ENCODE measurements around the gene CMTM3. TPM values are rescaled to one million over a fixed set of nuclear protein-coding genes. Genes with fewer than 3 reads are reported as not detected.

Gene CMTM3
- total RNA-seq (100 to 1,000 TPM in 1 of 5 experiments, 10 to 100 TPM in 4; 52.0 to 138 (median 61.4) TPM), polyA plus RNA-seq (10 to 100 TPM; 72.5 to 89.8 TPM), total RNA-seq (48.1 reads per million, percentile 70 among the genes with 10 or more reads in this experiment)

GRCh38 chr16:66604376-66605176 is at the start of gene CMTM3:
CMTM3 (plus strand) TSS chr16:66604704; CDS start chr16:66604806, 102 bp downstream.
- Mint-ChIP-seq H3K4me1 (peaks cover 31 to 58% (median 55%) of the 10 kb centered on the region in 7 donors), H3K36me3 (peaks cover 0 to 24% (median 5%) of the 10 kb centered on the region in 5 donors), H3K27ac (peak within 1 kb of the TSS; percentile 89 to 98 (median 94)), H3K4me3 (peak within 1 kb of the TSS; percentile 80 to 99 (median 96)), H3K27me3 (peaks cover 0 to 3% (median 0%) of the 10 kb centered on the region in 5 donors), H3K9me3 (peaks cover 0 to 14% (median 4%) of the 10 kb centered on the region in 11 donors)
- intact Hi-C loops (cut with micrococcal nuclease), result loop anchor here (1.0 to 5.0 kb wide), 13 partner anchors 14 to 276 kb away; partner anchors contain the start of genes CKLF (in 2 of the 2), CMTM4 (in 1 of the 2), DYNC1LI2 (in 1 of the 2) and PDP2 (in 1 of the 2)
- peaks cover 30 to 36% of the 10 kb centered on the region in 2 donors for H3K4me1 ChIP-seq (ENCODE audit: control insufficient read depth in 2 of 2, insufficient read depth in 2 of 2, low read length in 2 of 2)
- DNase-seq (peak; percentile 57 to 84 (median 75)), ATAC-seq (peak; percentile 77)
- H3K4me3 ChIP-seq (ENCODE audit: low read length), result peak within 1 kb of the TSS; percentile 87
- peaks cover 0 to 12% (median 0%) of the 10 kb centered on the region in 3 experiments for H3K9me3 ChIP-seq (ENCODE audit: control insufficient read depth in 2 of 3, low read length in 3 of 3)
- peak within 1 kb of the TSS; percentile 74 for H3K27ac ChIP-seq (ENCODE audit: low read depth, low read length)
- H3K27me3 ChIP-seq (ENCODE audit: control insufficient read depth in 2 of 2, insufficient read depth in 2 of 2, low read length in 2 of 2), result no peaks in the 10 kb centered on the region
- peaks cover 0 to 13% (median 0%) of the 10 kb centered on the region in 3 experiments for H3K36me3 ChIP-seq (ENCODE audit: control insufficient read depth in 2 of 3, insufficient read depth in 3 of 3, low read length in 3 of 3)
- ChIA-PET CTCF (interaction anchor here (0.6 to 2.3 kb wide), 11 partner anchors 10 to 200 kb away, joined by 3 to 11 read pairs (median 4); partner anchors contain the start of gene CKLF), POLR2A (interaction anchor here (0.6 to 3.2 kb wide), 16 partner anchors 15 to 226 kb away, joined by 3 to 28 read pairs (median 5); partner anchors contain the start of genes CKLF, DYNC1LI2 and NAE1)

GRCh38 chr16:66560107-66560506 is 44.4 kb upstream of the CMTM3 start:
- DNase-seq, result no peak
- no peaks in the 10 kb centered on the region for H3K27me3 ChIP-seq (ENCODE audit: control insufficient read depth in 2 of 2, insufficient read depth in 2 of 2, low read length in 2 of 2)
- H3K4me1 Mint-ChIP-seq, result peaks cover 46 to 82% (median 61%) of the 10 kb centered on the region in 7 donors
- H3K4me3 ChIP-seq (ENCODE audit: low read length), result no peak overlapping the region
- H3K4me1 ChIP-seq (ENCODE audit: control insufficient read depth in 2 of 2, insufficient read depth in 2 of 2, low read length in 2 of 2), result peaks cover 24 to 62% of the 10 kb centered on the region in 2 donors
- peaks cover 0 to 27% (median 4%) of the 10 kb centered on the region in 3 experiments for H3K36me3 ChIP-seq (ENCODE audit: control insufficient read depth in 2 of 3, insufficient read depth in 3 of 3, low read length in 3 of 3)
- intact Hi-C loops (cut with micrococcal nuclease), result loop anchor here (1.0 to 5.0 kb wide), 3 partner anchors 12 to 192 kb away; partner anchors contain the start of gene DYNC1LI2 (in 1 of the 2)
- no peaks in the 10 kb centered on the region for H3K9me3 Mint-ChIP-seq
- ATAC-seq, result no peak
- peaks cover 0 to 47% (median 4%) of the 10 kb centered on the region in 5 donors for H3K36me3 Mint-ChIP-seq
- H3K9me3 ChIP-seq (ENCODE audit: control insufficient read depth in 2 of 3, low read length in 3 of 3), result no peaks in the 10 kb centered on the region
- H3K4me3 Mint-ChIP-seq, result peak overlapping the region in 2 of 10 donors; percentile 7 to 49
- ChIA-PET CTCF (interaction anchor here (0.6 to 1.8 kb wide), 9 partner anchors 12 to 153 kb away, joined by 3 to 5 read pairs (median 4); no protein-coding TSS in a partner anchor), POLR2A (interaction anchor here (0.7 to 0.8 kb wide), 3 partner anchors 9 to 35 kb away, joined by 3 to 4 read pairs (median 3); no protein-coding TSS in a partner anchor)
- H3K27ac Mint-ChIP-seq, result peak overlapping the region; percentile 29 to 90 (median 58)
- H3K27ac ChIP-seq (ENCODE audit: low read depth, low read length), result no peak overlapping the region
- no peaks in the 10 kb centered on the region for H3K27me3 Mint-ChIP-seq

GRCh38 chr16:66561381-66562080 is 43.0 kb upstream of the CMTM3 start:
- peaks cover 22 to 53% of the 10 kb centered on the region in 2 donors for H3K4me1 ChIP-seq (ENCODE audit: control insufficient read depth in 2 of 2, insufficient read depth in 2 of 2, low read length in 2 of 2)
- peaks cover 4 to 47% (median 11%) of the 10 kb centered on the region in 5 donors for H3K36me3 Mint-ChIP-seq

GRCh38 chr16:66562409-66562808 is 42.1 kb upstream of the CMTM3 start:
- H3K27me3 ChIP-seq (ENCODE audit: control insufficient read depth in 2 of 2, insufficient read depth in 2 of 2, low read length in 2 of 2), result no peaks in the 10 kb centered on the region
- ATAC-seq, result peak; percentile 60
- H3K27ac ChIP-seq (ENCODE audit: low read depth, low read length), result no peak overlapping the region
- H3K9me3 ChIP-seq (ENCODE audit: control insufficient read depth in 2 of 3, low read length in 3 of 3), result no peaks in the 10 kb centered on the region
- ChIA-PET POLR2A (interaction anchor here (1.1 to 3.6 kb wide), 3 partner anchors 10 to 46 kb away, joined by 3 to 28 read pairs (median 18); partner anchors contain the start of genes CKLF and CMTM3), CTCF (interaction anchor here (0.5 to 4.2 kb wide), 21 partner anchors 8 to 313 kb away, joined by 3 to 26 read pairs (median 5); partner anchors contain the start of genes CKLF, CMTM3 and TK2)
- Mint-ChIP-seq H3K9me3 (peaks cover 0 to 4% (median 0%) of the 10 kb centered on the region in 11 donors), H3K4me3 (no peak overlapping the region), H3K27ac (peak overlapping the region in 5 of 9 donors; percentile 14 to 71 (median 26)), H3K4me1 (peaks cover 31 to 67% (median 41%) of the 10 kb centered on the region in 7 donors), H3K36me3 (peaks cover 1 to 55% (median 14%) of the 10 kb centered on the region in 5 donors), H3K27me3 (no peaks in the 10 kb centered on the region)
- peaks cover 22 to 46% of the 10 kb centered on the region in 2 donors for H3K4me1 ChIP-seq (ENCODE audit: control insufficient read depth in 2 of 2, insufficient read depth in 2 of 2, low read length in 2 of 2)
- intact Hi-C loops (cut with micrococcal nuclease), result loop anchor here (1.0 to 5.0 kb wide), 8 partner anchors 14 to 306 kb away; partner anchors contain the start of genes CMTM3 (in 2 of the 2) and DYNC1LI2 (in 1 of the 2)
- H3K36me3 ChIP-seq (ENCODE audit: control insufficient read depth in 2 of 3, insufficient read depth in 3 of 3, low read length in 3 of 3), result peaks cover 4 to 45% (median 6%) of the 10 kb centered on the region in 3 experiments
- H3K4me3 ChIP-seq (ENCODE audit: low read length), result no peak overlapping the region
- peak in 4 of 9 donors; percentile 21 to 53 (median 34) for DNase-seq

More at GRCh38 chr16:66561381-66562080, 43.0 kb upstream of the CMTM3 start:
- Mint-ChIP-seq H3K27ac (peak overlapping the region; percentile 12 to 89 (median 71)), H3K27me3 (no peaks in the 10 kb centered on the region), H3K4me1 (peaks cover 34 to 67% (median 47%) of the 10 kb centered on the region in 7 donors), H3K4me3 (peak overlapping the region in 1 of 10 donors; percentile 63), H3K9me3 (no peaks in the 10 kb centered on the region)
- ATAC-seq (no peak), DNase-seq (no peak)
- Histone ChIP-seq H3K27me3 (ENCODE audit: control insufficient read depth in 2 of 2, insufficient read depth in 2 of 2, low read length in 2 of 2) (no peaks in the 10 kb centered on the region), H3K27ac (ENCODE audit: low read depth, low read length) (peak overlapping the region; percentile 37), H3K36me3 (ENCODE audit: control insufficient read depth in 2 of 3, insufficient read depth in 3 of 3, low read length in 3 of 3) (peaks cover 4 to 39% (median 6%) of the 10 kb centered on the region in 3 experiments), H3K9me3 (ENCODE audit: control insufficient read depth in 2 of 3, low read length in 3 of 3) (no peaks in the 10 kb centered on the region), H3K4me3 (ENCODE audit: low read length) (no peak overlapping the region)
- ChIA-PET CTCF (interaction anchor here (0.5 to 4.2 kb wide), 13 partner anchors 10 to 314 kb away, joined by 3 to 26 read pairs (median 5); partner anchors contain the start of genes CKLF, CMTM3 and TK2), POLR2A (interaction anchor here (3.4 to 3.6 kb wide), 2 partner anchors 9 to 42 kb away, joined by 18 to 28 read pairs; partner anchors contain the start of genes CKLF and CMTM3)
- intact Hi-C loops (cut with micrococcal nuclease), result loop anchor here (1.0 to 5.0 kb wide), 8 partner anchors 15 to 307 kb away; partner anchors contain the start of genes CMTM3 (in 2 of the 2) and DYNC1LI2 (in 1 of the 2)

- no peak overlapping the region for H3K4me3 ChIP-seq (ENCODE audit: low read length)
- H3K9me3 ChIP-seq (ENCODE audit: control insufficient read depth in 2 of 3, low read length in 3 of 3), result no peaks in the 10 kb centered on the region
- ChIA-PET POLR2A (interaction anchor here (0.7 to 3.6 kb wide), 5 partner anchors 11 to 45 kb away, joined by 3 to 28 read pairs (median 3); partner anchors contain the start of genes CKLF, CMTM2 and CMTM3), CTCF (interaction anchor here (0.7 to 4.2 kb wide), 21 partner anchors 9 to 305 kb away, joined by 3 to 26 read pairs (median 5); partner anchors contain the start of genes CKLF, CMTM3 and TK2)
- H3K27ac ChIP-seq (ENCODE audit: low read depth, low read length), result no peak overlapping the region
- H3K4me1 Mint-ChIP-seq, result peaks cover 28 to 66% (median 37%) of the 10 kb centered on the region in 7 donors
- peak overlapping the region in 2 of 10 donors; percentile 10 to 27 for H3K4me3 Mint-ChIP-seq
- H3K36me3 Mint-ChIP-seq, result peaks cover 0 to 57% (median 17%) of the 10 kb centered on the region in 5 donors
- peaks cover 4 to 45% (median 6%) of the 10 kb centered on the region in 3 experiments for H3K36me3 ChIP-seq (ENCODE audit: control insufficient read depth in 2 of 3, insufficient read depth in 3 of 3, low read length in 3 of 3)
- intact Hi-C loops (cut with micrococcal nuclease), result loop anchor here (1.0 to 5.0 kb wide), 8 partner anchors 14 to 305 kb away; partner anchors contain the start of genes CMTM3 (in 2 of the 2) and DYNC1LI2 (in 1 of the 2)
- H3K9me3 Mint-ChIP-seq, result peaks cover 0 to 4% (median 0%) of the 10 kb centered on the region in 11 donors
- H3K27ac Mint-ChIP-seq, result peak overlapping the region in 5 of 9 donors; percentile 12 to 36 (median 26)
- ATAC-seq (no peak), DNase-seq (no peak)
- peaks cover 22 to 42% of the 10 kb centered on the region in 2 donors for H3K4me1 ChIP-seq (ENCODE audit: control insufficient read depth in 2 of 2, insufficient read depth in 2 of 2, low read length in 2 of 2)
- H3K27me3 ChIP-seq (ENCODE audit: control insufficient read depth in 2 of 2, insufficient read depth in 2 of 2, low read length in 2 of 2), result no peaks in the 10 kb centered on the region
- no peaks in the 10 kb centered on the region for H3K27me3 Mint-ChIP-seq
These were observed 41.5 kb upstream of the CMTM3 start for GRCh38 chr16:66562986-66563385.
